Left ventricle myocardium inferior (tissue), 1 donor: ENCODE measurements around the gene CLTC. TPM values are rescaled to one million over a fixed set of nuclear protein-coding genes. Genes with fewer than 3 reads are reported as not detected.

Source experiments
- DNase-seq: peaks from one replicate; pipeline ENCODE4 v3.0.0-alpha.2; 2020
- H3K27ac ChIP-seq: fragments of 200-600 bp; replicated peaks from 2 replicates; pipeline ENCODE4 v1.8.0; 2021
- H3K27me3 ChIP-seq: fragments of 200-600 bp; 2 replicates; pipeline ENCODE4 v1.8.0; 2021; ENCODE audit warnings: low read depth
- H3K36me3 ChIP-seq: fragments of 200-600 bp; 2 replicates; pipeline ENCODE4 v1.8.0; 2021
- H3K4me1 ChIP-seq: fragments of 200-600 bp; 2 replicates; pipeline ENCODE4 v1.8.0; 2021
- H3K4me3 ChIP-seq: fragments of 200-600 bp; 2 replicates; pipeline ENCODE4 v1.8.0; 2021; ENCODE audit warnings: mild to moderate bottlenecking, moderate library complexity
- H3K9me3 ChIP-seq: fragments of 200-600 bp; replicated peaks from 2 replicates; pipeline ENCODE4 v1.8.0; 2021
- intact Hi-C: fragments of 100-400 bp; cut with micrococcal nuclease; formaldehyde crosslinking; loops from one replicate; pipeline ENCODE4 v1.11.0; 2022
- total RNA-seq: library from RNA; stranded (reverse); fragmentation: NEBNext Ultra II Directional; extraction: Animal tissue kit (Norgen Biotek cat#: 25700); gene quantifications from one replicate; pipeline ENCODE4 v1.2.1, GENCODE V29; 2021
- TF ChIP-seq, protein P1 (sequence below): fragments of 200-600 bp; IDR thresholded peaks from 2 replicates; pipeline ENCODE4 v1.8.0; 2021; ENCODE audit warnings: antibody characterized with exemption, mild to moderate bottlenecking, borderline replicate concordance
- donor health status: DM: no; HTN: yes; CAD: no; lungs with severe emphysema.

The CLTC gene
- total RNA-seq, 1 donor from 2014 or later, result 162 TPM

DNA sequence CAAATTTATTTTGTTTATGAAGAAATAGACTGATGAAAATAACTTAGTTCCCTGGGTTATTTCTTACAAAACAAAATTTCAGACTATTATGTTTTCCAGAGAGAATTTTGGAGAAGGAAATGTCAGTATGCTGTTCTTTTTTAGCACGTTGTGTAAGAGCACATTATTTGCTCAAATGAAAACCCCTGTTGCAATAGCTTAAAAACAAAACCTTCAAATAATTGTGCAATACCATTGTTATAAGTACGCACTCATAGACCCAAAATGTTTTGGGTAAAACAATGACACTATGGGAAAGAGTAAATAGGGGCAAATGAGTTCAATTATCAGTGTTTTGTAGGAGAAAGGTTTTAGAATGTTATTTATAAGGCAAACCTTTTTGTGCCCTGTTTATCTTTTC, 106.0 kb downstream of the CLTC start:
- no peak overlapping the region for H3K4me3 ChIP-seq
- H3K4me1 ChIP-seq, result peaks cover 46% of the 10 kb centered on the region
- DNase-seq, result no peak
- H3K36me3 ChIP-seq, result no peaks in the 10 kb centered on the region
- H3K27me3 ChIP-seq, result no peaks in the 10 kb centered on the region
- H3K27ac ChIP-seq, result peak overlapping the region; percentile 63
- intact Hi-C loops, result no loop called here
- TF ChIP-seq, protein P1, sequence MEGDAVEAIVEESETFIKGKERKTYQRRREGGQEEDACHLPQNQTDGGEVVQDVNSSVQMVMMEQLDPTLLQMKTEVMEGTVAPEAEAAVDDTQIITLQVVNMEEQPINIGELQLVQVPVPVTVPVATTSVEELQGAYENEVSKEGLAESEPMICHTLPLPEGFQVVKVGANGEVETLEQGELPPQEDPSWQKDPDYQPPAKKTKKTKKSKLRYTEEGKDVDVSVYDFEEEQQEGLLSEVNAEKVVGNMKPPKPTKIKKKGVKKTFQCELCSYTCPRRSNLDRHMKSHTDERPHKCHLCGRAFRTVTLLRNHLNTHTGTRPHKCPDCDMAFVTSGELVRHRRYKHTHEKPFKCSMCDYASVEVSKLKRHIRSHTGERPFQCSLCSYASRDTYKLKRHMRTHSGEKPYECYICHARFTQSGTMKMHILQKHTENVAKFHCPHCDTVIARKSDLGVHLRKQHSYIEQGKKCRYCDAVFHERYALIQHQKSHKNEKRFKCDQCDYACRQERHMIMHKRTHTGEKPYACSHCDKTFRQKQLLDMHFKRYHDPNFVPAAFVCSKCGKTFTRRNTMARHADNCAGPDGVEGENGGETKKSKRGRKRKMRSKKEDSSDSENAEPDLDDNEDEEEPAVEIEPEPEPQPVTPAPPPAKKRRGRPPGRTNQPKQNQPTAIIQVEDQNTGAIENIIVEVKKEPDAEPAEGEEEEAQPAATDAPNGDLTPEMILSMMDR, result no peak
- no peaks in the 10 kb centered on the region for H3K9me3 ChIP-seq

GRCh38 chr17:59727817-59728533, 108.3 kb downstream of the CLTC start:
- TF ChIP-seq, protein P1, result no peak
- intact Hi-C loops, result no loop called here
- no peak overlapping the region for H3K27ac ChIP-seq

GRCh38 chr17:59730268-59730834, 110.7 kb downstream of the CLTC start:
- intact Hi-C loops, result no loop called here

More at GRCh38 chr17:59727817-59728533, 108.3 kb downstream of the CLTC start:
- Histone ChIP-seq H3K36me3 (peaks cover 5% of the 10 kb centered on the region), H3K27me3 (no peaks in the 10 kb centered on the region), H3K4me3 (no peak overlapping the region), H3K4me1 (peaks cover 53% of the 10 kb centered on the region), H3K9me3 (no peaks in the 10 kb centered on the region)
- no peak for DNase-seq

DNA sequence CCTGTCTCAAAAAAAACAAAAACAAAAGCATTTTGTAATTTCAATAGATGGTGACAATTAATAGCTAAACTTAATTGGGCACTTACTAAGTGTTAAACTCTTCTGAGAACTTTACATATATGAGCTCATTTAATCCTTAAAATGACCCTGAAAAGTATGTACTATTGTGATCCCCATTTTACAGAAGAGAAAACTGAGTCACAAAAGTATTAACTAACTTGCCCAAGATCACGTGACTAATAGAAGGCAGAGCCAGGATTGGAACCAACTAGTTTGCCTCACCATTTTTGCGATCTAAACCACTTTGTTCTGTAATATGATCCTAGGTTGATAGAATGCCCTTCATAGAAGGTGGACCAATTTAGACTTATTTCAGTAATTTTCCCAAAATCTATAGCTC, 114.0 kb downstream of the CLTC start:
- DNase-seq, result no peak
- H3K4me3 ChIP-seq, result no peak overlapping the region

More at GRCh38 chr17:59730268-59730834, 110.7 kb downstream of the CLTC start:
- Histone ChIP-seq H3K4me3 (no peak overlapping the region), H3K27me3 (no peaks in the 10 kb centered on the region), H3K9me3 (no peaks in the 10 kb centered on the region), H3K36me3 (peaks cover 11% of the 10 kb centered on the region), H3K4me1 (peaks cover 51% of the 10 kb centered on the region), H3K27ac (no peak overlapping the region)
- TF ChIP-seq, protein P1, result no peak
- no peak for DNase-seq

DNA sequence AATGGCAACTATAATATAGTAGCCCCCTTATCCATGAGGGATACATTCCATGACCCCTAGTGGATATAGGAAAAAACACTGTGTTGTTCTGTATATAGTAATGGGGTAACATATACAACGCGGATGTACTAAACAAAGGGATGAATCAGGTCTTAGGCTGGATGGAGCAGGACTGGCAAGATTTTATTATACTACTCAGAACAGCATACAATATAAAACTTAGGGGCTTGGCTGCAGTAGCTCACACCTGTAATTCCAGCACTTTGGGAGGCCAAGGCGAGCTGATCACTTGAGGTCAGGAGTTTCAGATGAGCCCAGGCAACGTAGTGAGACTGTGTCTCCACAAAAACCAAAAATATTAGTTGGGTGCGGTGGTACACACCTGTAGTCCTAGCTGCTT, 114.5 kb downstream of the CLTC start:
- Histone ChIP-seq H3K27me3 (no peaks in the 10 kb centered on the region), H3K4me1 (peaks cover 31% of the 10 kb centered on the region), H3K36me3 (peaks cover 32% of the 10 kb centered on the region), H3K4me3 (no peak overlapping the region), H3K27ac (no peak overlapping the region), H3K9me3 (no peaks in the 10 kb centered on the region)
- no peak for DNase-seq
- TF ChIP-seq, protein P1, result no peak
- intact Hi-C loops, result no loop called here

More for the DNA sequence above, 114.0 kb downstream of the CLTC start:
- Histone ChIP-seq H3K9me3 (no peaks in the 10 kb centered on the region), H3K27me3 (no peaks in the 10 kb centered on the region), H3K27ac (no peak overlapping the region), H3K4me1 (peaks cover 31% of the 10 kb centered on the region), H3K36me3 (peaks cover 32% of the 10 kb centered on the region)
- TF ChIP-seq, protein P1, result no peak
- intact Hi-C loops, result no loop called here
